SK-N-SH treated with all-trans-retinoic acid at 6 μM for 48 hours (cell line): ENCODE measurements around the gene ASB3.

Experiments used
- CSDC2 ChIP-seq: fragments of 250-450 bp; sonication (Bioruptor Pico); IDR thresholded peaks from 2 replicates; pipeline ENCODE4 v1.5.0; 2020; ENCODE audit warnings: mild to moderate bottlenecking, moderate library complexity
- GLIS3 ChIP-seq: fragments of 250-450 bp; sonication (Bioruptor Pico); IDR thresholded peaks from 2 replicates; pipeline ENCODE4 v1.5.0; 2020; ENCODE audit warnings: mild to moderate bottlenecking, moderate library complexity
- ISL1 ChIP-seq: fragments of 250-450 bp; sonication (Bioruptor Pico); IDR thresholded peaks from 2 replicates; pipeline ENCODE4 v2.1.2; 2022; ENCODE audit warnings: mild to moderate bottlenecking, moderate library complexity
- OSR1 ChIP-seq: fragments of 250-450 bp; sonication (Bioruptor Pico); IDR thresholded peaks from 2 replicates; pipeline ENCODE4 v1.8.0; 2022; ENCODE audit warnings: moderate library complexity, mild to moderate bottlenecking, inconsistent platforms
- PATZ1 ChIP-seq: fragments of 250-450 bp; sonication (Bioruptor Pico); IDR thresholded peaks from 2 replicates; pipeline ENCODE4 v1.8.0; 2020; ENCODE audit warnings: mild to moderate bottlenecking, moderate library complexity, borderline replicate concordance
- POU6F1 ChIP-seq: fragments of 250-450 bp; sonication (Bioruptor Pico); IDR thresholded peaks from 2 replicates; pipeline ENCODE4 v1.8.0; 2021; ENCODE audit warnings: low read depth, mild to moderate bottlenecking, moderate library complexity, borderline replicate concordance
- PPARA ChIP-seq: fragments of 250-450 bp; sonication (Bioruptor Pico); IDR thresholded peaks from 2 replicates; pipeline ENCODE4 v1.5.0; 2020; ENCODE audit warnings: mild to moderate bottlenecking, borderline replicate concordance
- RARB ChIP-seq: fragments of 250-450 bp; sonication (Bioruptor Pico); IDR thresholded peaks from 2 replicates; pipeline ENCODE4 v1.8.0; 2021; ENCODE audit warnings: mild to moderate bottlenecking, moderate library complexity
- TOX ChIP-seq: fragments of 250-450 bp; sonication (Bioruptor Pico); IDR thresholded peaks from 2 replicates; pipeline ENCODE4 v1.8.0; 2021; ENCODE audit warnings: mild to moderate bottlenecking, moderate library complexity, borderline replicate concordance
- ZFP3 ChIP-seq: fragments of 250-450 bp; sonication (Bioruptor Pico); IDR thresholded peaks from 2 replicates; pipeline ENCODE4 v1.5.0; 2020; ENCODE audit warnings: mild to moderate bottlenecking, moderate library complexity
- ZFP30 ChIP-seq: fragments of 450-650 bp; formaldehyde crosslinking; IDR thresholded peaks from 2 replicates; pipeline ENCODE4 v1.5.0; 2022; ENCODE audit warnings: mild to moderate bottlenecking, moderate library complexity

- TF ChIP-seq GLIS3 (CRISPR knock-in tag): no peak
- no peak for TF ChIP-seq POU6F1 (CRISPR knock-in tag)
- no peak for TF ChIP-seq RARB (CRISPR knock-in tag)
- no peak for TF ChIP-seq OSR1
- TF ChIP-seq ZFP30 (CRISPR knock-in tag): no peak
- no peak for TF ChIP-seq PATZ1 (CRISPR knock-in tag)
- TF ChIP-seq CSDC2 (CRISPR knock-in tag): no peak
- TF ChIP-seq PPARA (CRISPR knock-in tag): no peak
- no peak for TF ChIP-seq TOX (CRISPR knock-in tag)
- TF ChIP-seq ZFP3 (CRISPR knock-in tag): no peak
- no peak for TF ChIP-seq ISL1
Measured at GRCh38 chr2:53668624-53669026, 118.1 kb downstream of the ASB3 start.
